GM10266 (cell line): ENCODE results near the gene SLC12A7.

Experiments used
- DNase-seq: peaks from one replicate; pipeline ENCODE4 v3.0.0; 2012; ENCODE audit errors: extremely low spot score
- CTCF ChIP-seq: IDR thresholded peaks from 2 replicates; pipeline ENCODE4 v1.5.1; 2012; ENCODE audit warnings: mild to moderate bottlenecking, low read depth; ENCODE audit not compliant: control insufficient read depth, insufficient read depth; ENCODE audit errors: missing control alignments

SLC12A7 gene

GRCh38 chr5:1034986-1035385 lies 76.9 kb downstream of the SLC12A7 start:
- TF ChIP-seq CTCF = no peak
- DNase-seq = no peak

- no peak for TF ChIP-seq CTCF
These were observed 77.4 kb downstream of the SLC12A7 start for GRCh38 chr5:1034421-1034905.

GRCh38 chr5:1033606-1034420 lies 78.0 kb downstream of the SLC12A7 start:
- no peak for DNase-seq
- no peak for TF ChIP-seq CTCF

More at GRCh38 chr5:1034421-1034905, 77.4 kb downstream of the SLC12A7 start:
- no peak for DNase-seq

- no peak for TF ChIP-seq CTCF
- DNase-seq = no peak
These were observed 78.7 kb downstream of the SLC12A7 start for GRCh38 chr5:1033178-1033577.

- no peak for TF ChIP-seq CTCF
These were observed 79.3 kb downstream of the SLC12A7 start for GRCh38 chr5:1032551-1033027.

GRCh38 chr5:1032011-1032410 lies 79.9 kb downstream of the SLC12A7 start:
- TF ChIP-seq CTCF = no peak
- DNase-seq = no peak

More at GRCh38 chr5:1032551-1033027, 79.3 kb downstream of the SLC12A7 start:
- no peak for DNase-seq
